ENCODE data around the gene PTPRK.
"Not testable (repeated sequence)": the region's sequence is repeated elsewhere in the genome, so short reads cannot be mapped to it uniquely, and the experiment has no call there.

Gene PTPRK

DNA sequence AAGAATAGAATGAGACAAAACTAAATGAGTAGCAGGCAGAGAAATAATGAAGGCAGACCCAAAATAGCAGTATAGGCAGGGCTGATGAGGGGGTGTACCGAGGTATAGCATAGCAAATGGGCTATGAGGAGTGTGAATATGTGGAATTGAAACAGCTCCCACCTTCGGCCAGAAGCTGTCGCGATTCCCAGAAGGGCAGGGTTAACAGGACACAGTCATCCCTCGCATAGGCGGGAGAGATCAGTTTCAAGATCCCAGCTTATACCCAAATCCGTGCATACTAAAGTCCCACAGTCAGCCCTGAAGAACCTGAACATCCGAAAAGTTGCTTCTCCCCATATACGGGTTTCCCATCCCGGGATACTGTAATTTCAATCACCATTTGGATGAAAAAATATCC, 82.7 kb downstream of the PTPRK start:
- DNase-seq, result no peak

DNA sequence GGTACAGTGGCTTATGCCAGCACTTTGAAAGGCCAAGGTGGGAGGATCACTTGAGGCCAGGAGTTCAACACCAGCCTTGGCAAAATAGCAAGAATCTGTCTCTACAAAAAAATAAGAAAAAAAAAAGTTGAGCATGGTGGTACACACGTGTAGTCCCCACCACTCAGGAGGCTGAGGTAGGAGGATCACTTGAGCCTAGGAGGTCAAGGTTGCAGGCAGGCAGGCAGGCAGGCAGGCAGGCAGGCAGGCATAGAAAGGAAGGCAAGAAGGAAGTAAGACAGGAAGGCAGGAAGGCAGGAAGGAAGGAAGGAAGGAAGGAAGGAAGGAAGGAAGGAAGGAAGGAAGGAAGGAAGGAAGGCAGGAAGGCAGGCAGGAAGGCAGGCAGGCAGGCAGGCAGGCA, 85.6 kb downstream of the PTPRK start:
- not testable (repeated sequence) for DNase-seq

DNA sequence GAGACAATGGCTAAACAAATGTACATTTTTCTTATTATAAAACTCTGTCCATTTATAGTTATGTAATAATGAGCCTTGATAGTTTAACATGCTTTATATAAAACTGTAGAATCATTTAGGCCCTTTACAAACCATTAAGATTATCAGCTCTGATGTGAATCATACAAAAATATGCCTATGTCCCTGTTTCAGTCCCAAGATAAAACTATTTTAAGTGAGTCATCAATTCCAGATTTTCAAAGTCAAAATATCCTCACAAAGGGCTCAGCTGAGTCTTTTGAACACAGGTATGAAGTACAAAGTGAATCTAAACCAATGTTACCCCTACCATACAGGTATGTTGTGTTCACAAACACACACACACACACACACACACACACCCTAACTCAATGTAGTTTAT, 88.0 kb downstream of the PTPRK start:
- DNase-seq, result no peak

DNA sequence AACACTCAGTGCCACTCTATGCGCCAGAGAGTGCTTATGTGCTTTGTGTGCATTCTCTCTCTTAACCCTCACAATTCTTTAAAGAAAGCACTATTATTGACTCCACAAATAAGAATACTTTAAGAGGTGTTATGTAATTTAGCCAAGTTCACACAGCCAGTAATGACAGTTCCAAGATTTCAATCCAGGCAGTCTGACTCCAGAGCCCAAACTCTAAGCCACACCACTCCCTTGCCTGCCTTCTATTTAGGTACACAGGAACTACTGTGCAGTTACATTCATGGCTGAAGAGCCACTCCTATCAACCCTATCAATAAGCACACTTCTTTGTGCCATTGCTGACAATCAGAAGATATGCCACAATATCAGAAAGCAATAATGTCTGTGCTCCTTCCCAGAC, 93.3 kb downstream of the PTPRK start:
- DNase-seq, result no peak

DNA sequence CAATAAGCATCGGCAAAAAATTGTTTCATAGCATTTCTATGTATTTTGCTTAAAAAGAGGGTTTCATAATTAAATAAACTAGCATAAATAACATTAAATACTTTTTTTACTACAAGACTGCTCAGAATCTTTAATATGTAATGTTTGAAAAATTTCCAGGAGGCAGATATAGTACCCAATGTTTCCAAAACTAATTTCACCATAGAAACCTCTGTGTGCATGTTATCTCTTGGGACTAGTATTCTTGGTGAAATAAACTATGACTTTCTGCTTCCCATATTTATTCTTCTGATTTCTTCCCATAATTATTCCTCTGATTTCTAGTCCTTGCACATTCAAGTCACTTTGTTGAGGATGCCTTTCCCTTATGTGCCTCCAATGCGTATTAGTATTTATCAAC, 94.5 kb downstream of the PTPRK start:
- DNase-seq, result no peak

DNA sequence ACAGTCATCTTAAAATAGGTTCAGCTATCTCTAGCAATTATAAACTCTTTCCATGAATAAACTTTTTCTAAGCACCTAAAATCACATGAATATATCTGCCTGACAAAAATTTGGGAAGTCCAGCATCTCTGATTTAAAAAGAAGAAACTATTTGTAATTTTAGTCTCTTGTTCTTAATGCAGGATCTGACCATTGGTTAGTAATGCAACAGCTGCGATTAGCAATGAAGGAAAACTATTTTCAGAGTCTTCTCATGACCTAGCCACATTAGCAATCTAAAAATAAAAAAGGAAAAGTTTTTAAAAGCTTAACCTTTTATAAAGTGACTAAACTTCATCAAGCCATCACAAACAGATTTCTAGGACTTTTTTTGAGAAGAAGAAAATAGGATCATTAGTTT, 97.5 kb downstream of the PTPRK start:
- no peak for DNase-seq

DNA sequence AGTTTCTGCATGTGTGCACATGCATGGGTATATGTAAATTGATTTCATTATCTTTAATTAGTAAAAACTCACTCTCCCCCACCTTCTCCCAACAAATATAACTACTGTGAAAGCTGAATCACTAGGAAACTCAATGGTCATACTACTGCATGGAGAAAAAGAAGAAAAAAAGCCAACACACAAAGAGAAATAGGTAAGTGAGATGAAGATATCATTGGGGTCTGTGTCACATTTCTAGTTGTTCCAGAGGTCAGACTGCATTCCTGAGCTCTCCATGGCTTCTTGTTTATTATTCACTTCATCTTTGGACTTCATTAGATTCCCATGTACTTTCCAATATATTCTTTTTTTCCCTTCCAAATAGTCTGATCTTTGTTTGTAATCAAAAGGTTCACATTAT, 98.2 kb downstream of the PTPRK start:
- no peak for DNase-seq

DNA sequence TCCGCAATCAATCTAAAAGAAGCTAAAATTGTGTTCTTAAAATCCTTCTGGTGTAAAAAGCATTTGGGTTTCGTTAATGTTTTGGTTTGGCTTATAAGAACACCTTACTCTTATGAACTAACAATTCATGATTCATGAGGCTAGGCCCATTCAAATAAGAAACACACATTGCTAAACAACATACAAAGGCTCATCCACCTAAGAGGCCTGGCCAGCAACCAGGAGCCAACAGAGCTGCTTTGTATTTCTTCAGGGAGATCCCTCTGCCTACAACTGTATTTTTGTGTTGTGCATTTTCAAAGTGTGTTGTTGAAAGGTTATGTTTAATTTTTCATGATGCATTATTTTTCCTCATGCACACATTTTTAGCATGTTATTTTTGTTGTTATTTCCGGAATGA, 98.6 kb downstream of the PTPRK start:
- DNase-seq, result no peak

DNA sequence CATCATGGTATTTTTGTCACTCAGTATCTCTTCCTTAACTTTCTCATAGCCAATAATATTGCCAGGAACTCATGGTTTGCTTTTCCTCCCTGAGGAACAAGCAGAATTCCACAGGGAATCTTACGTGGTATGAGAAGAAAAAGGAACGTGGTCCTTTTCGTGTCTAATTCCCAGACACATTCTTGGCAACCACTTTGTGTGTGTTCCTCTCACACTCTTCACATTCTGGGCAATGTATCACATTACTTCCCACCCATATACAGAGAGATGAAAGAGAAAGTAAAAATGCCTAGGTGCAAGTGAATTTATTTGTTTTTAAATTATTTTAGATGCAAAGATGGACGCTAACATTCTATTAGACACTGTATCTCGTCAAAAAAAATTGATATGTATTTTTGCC, 102.7 kb downstream of the PTPRK start:
- DNase-seq, result no peak

DNA sequence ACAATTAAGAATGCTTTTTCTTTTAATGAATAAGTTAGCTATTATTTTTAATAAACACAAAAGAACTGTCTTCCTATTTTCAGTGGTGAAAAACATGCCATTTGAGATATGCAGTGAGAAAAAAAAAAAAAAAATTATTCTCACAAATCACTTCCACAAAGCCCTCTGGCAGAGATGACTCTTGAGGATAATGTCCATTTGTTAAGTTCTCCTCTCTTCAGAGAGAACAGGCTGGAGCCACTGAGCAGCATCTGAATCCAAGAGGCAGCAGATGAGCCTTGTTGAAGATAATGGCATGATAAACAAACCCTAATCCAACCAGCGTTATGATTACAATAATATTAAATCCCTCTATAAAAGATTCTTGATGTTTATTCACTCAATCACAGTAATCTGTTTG, 105.0 kb downstream of the PTPRK start:
- no peak for DNase-seq

DNA sequence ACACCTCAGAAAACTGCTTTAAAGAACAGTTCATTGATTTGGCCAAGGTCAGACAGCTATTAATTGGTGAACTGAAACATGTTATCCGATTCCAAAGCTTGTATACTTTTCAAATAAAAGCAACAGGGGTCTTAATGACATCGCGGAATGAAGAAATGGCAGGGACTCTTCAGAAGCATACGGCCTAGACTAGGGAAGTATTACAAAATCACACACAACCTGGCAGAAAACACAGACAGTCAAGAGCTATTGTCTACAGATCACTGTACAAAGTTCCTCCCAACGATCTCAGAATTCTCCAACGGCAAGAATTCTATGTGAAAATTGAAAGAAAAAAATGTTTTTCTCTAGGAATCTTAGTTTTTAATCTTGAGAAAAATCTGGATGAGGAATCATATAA, 105.5 kb downstream of the PTPRK start:
- DNase-seq, result no peak

DNA sequence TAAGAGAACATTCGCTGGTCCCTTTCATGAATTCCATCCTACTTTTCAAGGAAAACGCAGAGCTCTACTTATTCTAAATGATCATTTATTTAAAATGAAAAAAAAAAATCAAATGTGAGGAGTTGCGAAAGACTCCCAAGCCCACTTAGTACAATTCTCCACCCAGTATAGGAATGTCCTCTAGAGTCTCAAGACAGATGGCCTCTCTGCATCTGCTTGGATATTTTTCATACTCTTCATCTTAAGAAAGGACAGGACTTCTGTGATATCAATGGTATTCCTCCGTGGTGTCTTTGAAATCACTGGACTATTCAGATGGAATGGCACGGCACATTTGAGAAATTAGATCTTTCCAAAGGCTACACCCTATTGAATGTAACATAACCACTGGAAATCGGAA, 107.1 kb downstream of the PTPRK start:
- DNase-seq, result no peak

DNA sequence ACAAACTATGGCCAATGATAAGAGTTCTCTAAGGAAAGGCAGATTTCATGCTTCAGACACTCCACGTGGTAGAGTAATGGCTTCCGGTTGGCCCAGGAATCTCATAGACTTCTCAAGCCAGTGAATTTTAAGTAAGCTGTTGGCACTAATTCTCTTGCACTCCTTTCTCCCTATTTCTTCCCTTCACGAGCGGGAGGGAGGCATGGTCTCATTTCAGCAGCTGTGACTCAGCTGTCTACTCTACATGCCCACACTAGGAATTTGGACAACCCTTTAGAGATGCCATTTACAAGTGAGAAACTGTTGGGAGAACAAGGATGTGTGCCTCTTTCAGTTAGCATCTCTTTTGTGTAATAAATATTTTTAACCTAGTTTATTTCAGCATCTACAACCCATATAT, 107.7 kb downstream of the PTPRK start:
- no peak for DNase-seq

DNA sequence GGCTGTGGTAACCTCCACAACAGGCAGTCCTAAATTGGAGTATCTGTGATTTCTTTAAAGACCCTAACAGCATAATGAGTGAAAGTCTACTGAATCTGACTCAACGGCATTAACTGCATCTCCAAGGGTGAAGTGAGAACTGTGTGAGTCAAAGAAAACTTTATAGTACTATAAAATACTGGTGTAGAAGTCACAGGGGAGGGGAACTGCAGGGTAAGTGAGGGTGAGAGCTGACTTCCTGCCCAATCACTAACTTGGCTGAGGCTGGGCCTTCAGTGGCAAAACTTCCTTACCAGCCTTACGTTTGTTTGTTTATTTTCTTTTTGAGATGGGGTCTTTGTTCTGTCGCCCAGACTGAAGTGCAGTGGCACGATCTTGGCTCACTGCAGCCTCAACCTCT, 109.8 kb downstream of the PTPRK start:
- DNase-seq, result no peak

DNA sequence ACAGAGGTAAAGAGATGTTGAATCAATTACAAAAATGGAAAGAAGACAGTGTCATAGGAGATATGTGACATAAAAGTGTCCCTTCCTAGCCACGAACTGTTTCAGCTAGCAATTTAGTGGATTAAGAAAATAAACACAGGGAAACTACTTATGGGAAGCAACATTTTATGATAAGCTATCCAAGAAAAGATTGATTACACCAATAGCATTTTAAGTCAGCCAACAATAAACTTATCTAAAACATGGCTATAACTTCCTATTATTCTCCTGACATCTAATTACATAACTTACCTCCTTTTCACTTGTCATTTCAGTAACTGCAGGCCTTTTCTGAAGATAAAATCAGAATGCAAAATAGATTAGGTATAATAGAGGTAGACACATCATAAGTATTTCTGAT, 111.4 kb downstream of the PTPRK start:
- no peak for DNase-seq

DNA sequence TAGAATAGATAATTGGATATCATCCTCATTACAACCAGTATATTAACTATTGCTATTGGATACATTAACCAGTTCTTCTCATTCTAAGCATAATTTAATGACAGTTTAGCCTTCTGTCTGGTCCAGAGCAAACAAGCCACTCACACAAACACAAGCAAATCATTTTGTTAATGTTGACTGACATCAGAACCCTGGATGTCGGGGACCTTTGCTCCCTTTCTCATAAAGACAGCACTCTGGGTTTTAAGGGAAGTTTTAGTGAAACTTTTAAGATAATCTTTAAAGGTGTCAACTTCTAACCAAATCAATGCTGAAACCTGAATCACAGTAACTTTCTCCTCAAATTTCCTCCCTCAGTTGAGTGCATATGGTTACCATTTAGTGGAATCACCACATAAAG, 113.9 kb downstream of the PTPRK start:
- no peak for DNase-seq

DNA sequence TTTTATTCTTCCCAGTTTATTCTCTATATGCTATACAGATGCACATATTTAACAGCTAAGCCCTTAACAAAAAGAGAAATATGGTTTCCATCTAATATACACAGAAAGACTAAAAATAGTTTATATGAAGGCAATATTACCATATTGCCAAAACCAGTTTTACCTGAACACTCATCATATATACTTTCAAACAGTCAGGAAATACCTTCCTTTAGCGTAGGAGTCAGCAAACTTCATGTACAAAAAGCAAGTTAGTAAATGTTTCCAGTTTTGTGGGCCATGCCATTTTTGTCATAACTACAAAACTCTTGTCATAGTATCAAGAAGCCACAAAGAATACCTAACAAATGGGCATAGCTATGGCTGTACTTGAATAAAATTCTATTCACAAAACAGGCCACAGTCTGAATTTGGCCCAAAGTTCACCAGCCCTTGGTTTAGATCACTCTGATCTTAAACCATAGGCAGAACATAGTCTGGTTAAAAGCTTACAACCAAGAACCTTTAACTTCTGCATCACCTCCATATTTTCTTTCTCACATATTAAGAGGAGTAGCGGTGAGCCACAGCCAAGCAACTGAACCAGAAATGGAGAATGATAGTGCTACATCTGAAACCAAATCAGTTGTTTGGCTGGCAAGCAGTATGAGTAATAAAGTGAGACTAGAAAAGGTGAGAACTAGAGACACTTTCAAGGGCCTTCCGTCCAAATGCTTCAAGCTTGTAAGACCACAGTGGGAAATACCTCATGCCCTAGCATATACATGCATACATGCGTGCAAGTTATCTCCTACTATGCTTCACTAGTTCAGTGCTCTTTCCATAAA, 116.6 kb downstream of the PTPRK start:
- no peak for DNase-seq

DNA sequence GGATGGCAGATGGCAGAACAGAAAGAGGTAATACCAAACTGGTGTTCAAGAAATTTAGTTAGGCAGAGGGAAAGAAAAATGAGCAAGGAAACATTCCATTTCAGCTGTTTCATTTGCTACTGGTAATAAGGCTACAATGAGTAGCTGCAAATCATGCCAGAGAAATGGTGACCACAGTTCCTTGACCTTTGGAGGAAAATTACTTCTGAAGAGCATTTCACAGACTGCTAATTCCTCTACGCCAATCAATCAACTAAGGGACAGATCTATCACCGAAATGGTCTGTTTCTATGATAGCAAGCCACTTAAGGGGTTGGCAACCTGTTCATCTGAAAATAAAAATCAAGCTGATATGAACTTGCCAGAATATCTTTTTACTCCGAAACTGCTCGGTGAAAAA, 119.5 kb downstream of the PTPRK start:
- DNase-seq, result no peak

DNA sequence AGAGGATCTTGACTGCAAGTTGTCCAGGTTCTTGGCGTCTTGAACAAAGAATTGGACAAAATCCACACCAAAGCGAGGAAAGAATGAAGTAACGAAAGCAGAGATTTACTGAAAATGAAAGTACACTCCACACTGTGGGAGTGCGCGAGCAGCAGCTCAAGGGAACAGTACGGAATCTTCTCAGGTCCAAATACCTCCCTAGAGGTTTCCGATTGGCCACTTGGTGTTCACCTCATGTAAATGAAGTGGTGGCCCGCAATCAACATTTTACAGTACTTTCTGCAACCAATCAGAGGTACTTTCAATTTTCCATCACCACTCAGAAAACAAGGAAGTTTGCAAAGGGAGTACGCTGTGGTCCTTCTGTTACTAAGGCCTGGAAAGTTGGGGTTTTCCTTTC, 122.4 kb downstream of the PTPRK start:
- DNase-seq, result no peak

DNA sequence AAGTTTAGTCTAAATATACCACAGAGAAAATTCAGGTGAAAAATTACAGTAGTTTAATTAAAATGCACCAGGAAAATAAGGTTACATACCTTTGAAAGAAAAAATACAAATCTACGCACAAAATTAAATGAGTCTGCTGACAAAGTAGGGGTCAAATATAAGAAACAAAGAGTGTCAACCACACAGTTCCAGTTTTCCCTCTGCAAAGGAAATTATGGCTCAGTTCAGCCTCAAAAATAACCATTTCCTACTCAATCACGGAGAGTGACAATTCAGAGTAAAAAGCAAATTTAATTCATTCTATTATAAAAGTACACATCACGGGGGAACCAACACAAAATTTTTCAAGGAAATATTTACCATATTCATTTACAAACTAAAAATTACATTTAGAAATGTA, 124.8 kb downstream of the PTPRK start:
- no peak for DNase-seq

DNA sequence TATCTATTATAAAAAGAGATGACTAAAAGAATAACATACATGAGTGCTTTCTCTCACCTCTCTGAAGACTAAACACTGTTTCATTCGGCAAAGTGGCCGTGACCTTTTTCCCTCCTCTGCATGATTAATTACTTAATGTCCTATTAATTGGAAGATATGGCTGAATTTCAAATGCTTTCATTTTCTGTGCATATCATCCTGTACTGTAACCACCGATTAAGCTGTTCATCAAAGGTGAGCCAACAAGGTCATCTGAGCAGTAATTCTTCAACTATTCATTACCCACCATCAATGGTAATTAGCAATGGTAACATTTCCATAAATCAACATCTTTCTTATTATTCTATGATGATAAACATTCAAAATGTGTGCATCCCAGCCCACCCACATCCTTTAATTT, 125.2 kb downstream of the PTPRK start:
- no peak for DNase-seq

DNA sequence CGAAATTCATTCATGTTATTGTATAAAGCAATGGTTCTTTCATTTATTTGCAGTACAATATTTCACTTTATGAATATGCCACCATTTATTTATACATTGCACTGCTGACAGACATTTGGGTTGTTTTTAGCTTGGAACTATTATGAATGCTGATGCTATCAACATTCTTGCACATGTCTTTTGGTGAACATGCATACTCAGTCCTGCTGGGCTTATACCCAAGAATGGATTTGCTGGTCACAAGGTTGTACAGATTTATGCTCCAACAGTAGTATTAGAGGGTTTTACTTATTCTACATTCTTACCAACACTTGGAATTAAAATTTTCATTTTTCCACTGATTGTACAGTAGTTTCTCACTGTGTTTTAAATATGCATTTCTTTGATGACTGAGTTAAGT, 126.2 kb downstream of the PTPRK start:
- no peak for DNase-seq

DNA sequence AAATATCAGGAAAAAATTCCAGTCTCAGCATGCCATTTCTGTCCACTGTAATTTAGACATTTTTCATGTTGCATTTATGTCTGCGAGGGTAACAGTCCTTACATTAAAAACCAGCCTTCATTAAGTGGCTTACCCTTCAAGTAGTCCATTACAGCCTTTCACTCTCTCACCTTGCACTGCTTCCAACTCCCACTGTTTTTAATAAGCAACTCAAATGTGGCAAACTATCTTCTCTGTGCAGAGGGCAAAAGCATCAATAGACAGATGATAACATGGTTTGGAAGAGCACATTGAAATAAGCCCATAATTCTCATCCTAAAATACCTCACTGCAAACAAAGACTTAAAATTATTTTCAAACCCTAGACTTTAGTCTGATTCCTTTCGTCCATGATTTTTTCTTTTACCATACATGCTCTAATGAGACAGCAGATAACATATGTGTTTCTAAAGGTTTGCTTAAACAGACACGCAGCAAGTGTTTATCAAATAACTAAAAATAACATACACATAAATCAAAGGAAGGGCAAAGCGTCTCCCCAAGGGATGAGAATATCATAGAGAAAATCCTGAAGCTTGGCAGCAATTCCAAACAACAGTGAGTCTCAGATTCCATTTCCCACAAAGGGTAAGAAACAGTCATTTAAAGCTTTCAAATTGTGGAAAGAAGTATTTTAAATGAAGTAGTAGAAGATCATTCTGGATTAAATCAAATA, 130.4 kb downstream of the PTPRK start:
- no peak for DNase-seq

DNA sequence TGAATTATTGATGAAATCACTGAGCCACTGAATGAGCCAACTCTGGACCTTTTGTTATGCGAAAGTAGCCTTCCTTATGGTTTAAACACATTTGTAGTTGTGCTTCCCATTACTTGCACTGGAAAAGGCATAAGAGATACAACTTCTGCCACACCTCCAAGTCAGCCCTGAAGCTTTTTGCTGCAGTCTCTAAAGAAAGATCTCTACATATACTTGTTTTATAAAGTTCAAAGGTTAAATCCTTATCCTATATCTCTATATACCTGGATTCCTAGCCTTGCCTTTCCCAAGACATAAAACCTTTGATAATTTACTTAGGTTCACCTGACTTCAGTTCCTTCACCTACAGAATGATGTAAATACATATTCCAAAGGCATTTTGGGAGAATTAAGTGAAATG, 132.0 kb downstream of the PTPRK start:
- DNase-seq, result no peak

DNA sequence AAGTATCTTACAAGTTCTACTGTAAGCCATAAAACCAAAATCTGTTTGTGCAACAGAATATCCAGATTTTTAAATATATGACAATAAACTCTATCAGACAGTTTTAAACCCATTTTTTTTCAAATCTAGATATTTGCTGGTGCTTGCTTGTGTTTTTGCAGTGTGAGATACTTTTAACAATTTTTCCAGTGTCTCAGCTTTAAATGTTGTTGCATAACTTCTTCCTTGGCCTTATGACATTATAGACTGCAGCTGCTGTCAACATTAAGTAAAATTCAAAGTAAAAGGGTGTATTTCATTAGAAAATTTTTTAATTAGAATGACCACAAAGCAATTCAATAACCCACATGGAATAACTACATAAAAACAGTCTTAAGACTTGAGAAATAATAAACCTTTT, 139.5 kb downstream of the PTPRK start:
- no peak for DNase-seq
